DOHH2 (cell line): ENCODE results near the gene TOM1.

Source experiments
- H3F3A ChIP-seq: fragments of 200-600 bp; sonication (generic), shearing (Covaris generic); 2 replicates; pipeline ENCODE4 v1.6.0; 2016; ENCODE audit warnings: antibody characterized with exemption, mild to moderate bottlenecking; ENCODE audit not compliant: control insufficient read depth, insufficient read depth
- H3K27ac ChIP-seq: fragments of 200-600 bp; sonication (generic); 2 replicates; pipeline ENCODE4 v1.5.1; 2014; ENCODE audit warnings: low read depth, mild to moderate bottlenecking, low read length, moderate library complexity
- H3K27me3 ChIP-seq: fragments of 200-600 bp; sonication (generic); 2 replicates; pipeline ENCODE4 v1.6.1; 2014; ENCODE audit warnings: mild to moderate bottlenecking, low read length, mixed read lengths; ENCODE audit not compliant: control insufficient read depth
- H3K36me3 ChIP-seq: fragments of 200-600 bp; sonication (generic); 2 replicates; pipeline ENCODE4 v1.6.1; 2014; ENCODE audit warnings: mild to moderate bottlenecking, low read length, moderate library complexity, mixed read lengths; ENCODE audit not compliant: control insufficient read depth
- H3K4me1 ChIP-seq: fragments of 200-600 bp; sonication (generic); 2 replicates; pipeline ENCODE4 v1.6.1; 2014; ENCODE audit warnings: mild to moderate bottlenecking, low read length, mixed read lengths; ENCODE audit not compliant: control insufficient read depth
- H3K4me2 ChIP-seq: fragments of 200-600 bp; sonication (generic); 2 replicates; pipeline ENCODE4 v1.6.0; 2014; ENCODE audit warnings: mild to moderate bottlenecking, low read length, moderate library complexity
- H3K4me3 ChIP-seq: fragments of 200-600 bp; sonication (generic); 2 replicates; pipeline ENCODE4 v1.5.1; 2014; ENCODE audit warnings: mild to moderate bottlenecking, low read length, mixed read lengths
- H3K79me2 ChIP-seq: fragments of 200-600 bp; sonication (generic); 2 replicates; pipeline ENCODE4 v1.6.1; 2014; ENCODE audit warnings: mild to moderate bottlenecking, low read length, mixed read lengths; ENCODE audit not compliant: control insufficient read depth
- H3K9me2 ChIP-seq: fragments of 200-600 bp; sonication (generic); replicated peaks from 2 replicates; pipeline ENCODE4 v1.6.1; 2014; ENCODE audit warnings: mild to moderate bottlenecking, low read length, mixed read lengths; ENCODE audit not compliant: control insufficient read depth
- H3K9me3 ChIP-seq: fragments of 200-600 bp; sonication (generic); 2 replicates; pipeline ENCODE4 v1.6.1; 2014; ENCODE audit warnings: antibody characterized with exemption, low read length, mixed read lengths; ENCODE audit not compliant: control insufficient read depth, insufficient read depth
- H4K20me1 ChIP-seq: fragments of 200-600 bp; sonication (generic); 2 replicates; pipeline ENCODE4 v1.6.0; 2014; ENCODE audit warnings: low read depth, mild to moderate bottlenecking, antibody characterized with exemption, low read length, moderate library complexity; ENCODE audit not compliant: control insufficient read depth, insufficient read depth
- EZH2phosphoT487 ChIP-seq: fragments of 200-600 bp; sonication (generic); IDR thresholded peaks from 2 replicates; pipeline ENCODE4 v1.6.1; 2017; ENCODE audit warnings: borderline replicate concordance, mild to moderate bottlenecking, antibody characterized with exemption, low read length, moderate library complexity, mixed read lengths
- TF ChIP-seq, protein P1 (sequence below): fragments of 200-600 bp; sonication (generic); IDR thresholded peaks from one replicate; pipeline ENCODE4 v1.5.1; 2014; ENCODE audit warnings: antibody characterized with exemption, mild to moderate bottlenecking, low read depth, low read length; ENCODE audit not compliant: poor library complexity, severe bottlenecking

Gene TOM1

DNA sequence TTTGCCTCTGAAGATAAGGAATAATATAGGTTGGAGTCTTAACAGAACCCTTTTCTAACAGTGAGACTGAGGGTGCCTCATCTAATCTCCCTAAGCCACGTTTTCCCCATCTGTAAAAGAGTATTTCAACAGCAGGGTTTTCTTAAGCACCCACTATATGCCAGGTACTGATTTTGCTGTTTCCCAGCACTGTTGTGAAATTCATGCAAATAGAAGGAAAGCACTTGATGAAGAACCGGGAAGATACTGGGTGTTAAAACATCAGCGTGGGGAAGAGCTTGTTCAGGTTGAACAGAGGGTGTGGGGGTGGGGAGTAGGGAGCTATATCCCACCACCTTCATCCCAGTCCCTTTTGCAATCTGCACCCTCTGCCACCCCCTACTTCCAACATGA is 84.0 kb downstream of the TOM1 start:
- Histone ChIP-seq H3K4me1 (peaks cover 7% of the 10 kb centered on the region), H3K9me2 (no peaks in the 10 kb centered on the region), H3K27ac (no peak overlapping the region), H3K4me2 (no peak overlapping the region), H3K9me3 (no peaks in the 10 kb centered on the region), H3K36me3 (no peaks in the 10 kb centered on the region), H3K4me3 (no peak overlapping the region), H3K27me3 (peaks cover 38% of the 10 kb centered on the region), H3F3A (no peaks in the 10 kb centered on the region), H3K79me2 (no peaks in the 10 kb centered on the region), H4K20me1 (no peaks in the 10 kb centered on the region)
- TF ChIP-seq EZH2phosphoT487 = no peak
- TF ChIP-seq, protein P1, sequence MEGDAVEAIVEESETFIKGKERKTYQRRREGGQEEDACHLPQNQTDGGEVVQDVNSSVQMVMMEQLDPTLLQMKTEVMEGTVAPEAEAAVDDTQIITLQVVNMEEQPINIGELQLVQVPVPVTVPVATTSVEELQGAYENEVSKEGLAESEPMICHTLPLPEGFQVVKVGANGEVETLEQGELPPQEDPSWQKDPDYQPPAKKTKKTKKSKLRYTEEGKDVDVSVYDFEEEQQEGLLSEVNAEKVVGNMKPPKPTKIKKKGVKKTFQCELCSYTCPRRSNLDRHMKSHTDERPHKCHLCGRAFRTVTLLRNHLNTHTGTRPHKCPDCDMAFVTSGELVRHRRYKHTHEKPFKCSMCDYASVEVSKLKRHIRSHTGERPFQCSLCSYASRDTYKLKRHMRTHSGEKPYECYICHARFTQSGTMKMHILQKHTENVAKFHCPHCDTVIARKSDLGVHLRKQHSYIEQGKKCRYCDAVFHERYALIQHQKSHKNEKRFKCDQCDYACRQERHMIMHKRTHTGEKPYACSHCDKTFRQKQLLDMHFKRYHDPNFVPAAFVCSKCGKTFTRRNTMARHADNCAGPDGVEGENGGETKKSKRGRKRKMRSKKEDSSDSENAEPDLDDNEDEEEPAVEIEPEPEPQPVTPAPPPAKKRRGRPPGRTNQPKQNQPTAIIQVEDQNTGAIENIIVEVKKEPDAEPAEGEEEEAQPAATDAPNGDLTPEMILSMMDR = no peak

DNA sequence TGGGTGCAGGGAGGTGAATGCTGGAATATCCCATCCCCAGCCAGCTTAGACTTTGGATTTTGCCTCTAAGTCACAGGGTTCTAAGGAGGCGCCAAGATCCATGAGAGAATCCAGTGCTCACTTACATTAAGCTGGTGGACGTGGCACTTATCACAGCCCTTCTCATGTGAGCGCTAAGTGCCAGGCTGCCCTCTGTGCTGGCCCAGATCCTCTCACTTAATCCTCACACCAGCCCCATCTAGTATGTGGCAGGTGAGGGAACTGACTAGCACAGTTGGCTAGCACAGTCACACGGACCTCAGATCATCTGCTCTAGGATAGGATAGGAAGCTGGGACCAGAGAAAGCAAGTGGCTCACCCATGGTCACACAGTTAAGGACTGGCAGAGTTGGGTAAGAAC is 84.8 kb downstream of the TOM1 start:
- Histone ChIP-seq H4K20me1 (no peaks in the 10 kb centered on the region), H3K79me2 (no peaks in the 10 kb centered on the region), H3K4me2 (no peak overlapping the region), H3F3A (no peaks in the 10 kb centered on the region), H3K9me3 (no peaks in the 10 kb centered on the region), H3K36me3 (no peaks in the 10 kb centered on the region), H3K27ac (no peak overlapping the region), H3K4me1 (peaks cover 7% of the 10 kb centered on the region), H3K27me3 (peaks cover 38% of the 10 kb centered on the region), H3K9me2 (no peaks in the 10 kb centered on the region), H3K4me3 (no peak overlapping the region)
- TF ChIP-seq EZH2phosphoT487 = no peak
- TF ChIP-seq, protein P1 = no peak

GRCh38 chr22:35384975-35385588 is 85.4 kb downstream of the TOM1 start:
- Histone ChIP-seq H3F3A (no peaks in the 10 kb centered on the region), H3K27ac (no peak overlapping the region), H3K4me2 (no peak overlapping the region)

More at GRCh38 chr22:35384975-35385588, 85.4 kb downstream of the TOM1 start:
- Histone ChIP-seq H4K20me1 (no peaks in the 10 kb centered on the region), H3K9me2 (no peaks in the 10 kb centered on the region), H3K9me3 (no peaks in the 10 kb centered on the region), H3K4me1 (peaks cover 7% of the 10 kb centered on the region), H3K36me3 (no peaks in the 10 kb centered on the region), H3K27me3 (peaks cover 37% of the 10 kb centered on the region), H3K79me2 (no peaks in the 10 kb centered on the region), H3K4me3 (no peak overlapping the region)
- TF ChIP-seq EZH2phosphoT487 = no peak
- TF ChIP-seq, protein P1 = no peak
